ENCODE results near the gene C11orf42. TPM values are rescaled to one million over a fixed set of nuclear protein-coding genes. Genes with fewer than 3 reads are reported as not detected.

Gene C11orf42
- total RNA-seq, 1 donor from 2014 or later = not detected

DNA sequence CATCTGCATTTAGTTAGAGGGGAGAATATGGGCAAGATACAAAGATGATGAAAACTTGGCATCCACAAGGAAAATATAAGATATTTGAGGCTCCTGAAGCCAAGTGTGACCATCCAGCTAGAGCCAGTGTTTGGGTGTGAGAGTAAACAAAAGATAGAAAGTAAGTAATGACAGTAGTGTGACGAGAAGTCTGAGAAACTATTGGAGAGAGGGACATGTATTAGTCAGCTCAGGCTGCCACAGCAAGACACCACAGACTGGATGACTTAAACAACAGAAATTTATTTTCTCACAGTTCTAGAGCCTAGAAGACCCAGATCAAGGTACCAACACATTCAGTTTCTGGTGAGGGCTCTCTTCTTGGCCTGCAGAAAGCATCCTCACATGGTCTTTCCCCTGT, 47.8 kb downstream of the C11orf42 start:
- Histone ChIP-seq H3K4me1 (peaks cover 15% of the 10 kb centered on the region), H3K27ac (replicated peaks) (no peak overlapping the region), H3K27me3 (ENCODE audit: low read depth) (peaks cover 29% of the 10 kb centered on the region), H3K9me3 (replicated peaks) (no peaks in the 10 kb centered on the region), H3K36me3 (no peaks in the 10 kb centered on the region), H3K4me3 (no peak overlapping the region)
- TF ChIP-seq, protein P1, sequence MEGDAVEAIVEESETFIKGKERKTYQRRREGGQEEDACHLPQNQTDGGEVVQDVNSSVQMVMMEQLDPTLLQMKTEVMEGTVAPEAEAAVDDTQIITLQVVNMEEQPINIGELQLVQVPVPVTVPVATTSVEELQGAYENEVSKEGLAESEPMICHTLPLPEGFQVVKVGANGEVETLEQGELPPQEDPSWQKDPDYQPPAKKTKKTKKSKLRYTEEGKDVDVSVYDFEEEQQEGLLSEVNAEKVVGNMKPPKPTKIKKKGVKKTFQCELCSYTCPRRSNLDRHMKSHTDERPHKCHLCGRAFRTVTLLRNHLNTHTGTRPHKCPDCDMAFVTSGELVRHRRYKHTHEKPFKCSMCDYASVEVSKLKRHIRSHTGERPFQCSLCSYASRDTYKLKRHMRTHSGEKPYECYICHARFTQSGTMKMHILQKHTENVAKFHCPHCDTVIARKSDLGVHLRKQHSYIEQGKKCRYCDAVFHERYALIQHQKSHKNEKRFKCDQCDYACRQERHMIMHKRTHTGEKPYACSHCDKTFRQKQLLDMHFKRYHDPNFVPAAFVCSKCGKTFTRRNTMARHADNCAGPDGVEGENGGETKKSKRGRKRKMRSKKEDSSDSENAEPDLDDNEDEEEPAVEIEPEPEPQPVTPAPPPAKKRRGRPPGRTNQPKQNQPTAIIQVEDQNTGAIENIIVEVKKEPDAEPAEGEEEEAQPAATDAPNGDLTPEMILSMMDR (IDR thresholded peaks at IDR 0.05; ENCODE audit: borderline replicate concordance) = no peak
- intact Hi-C loops (cut with micrococcal nuclease) = loop anchor here (10.0 kb wide), 2 partner anchors 52 to 102 kb away; no protein-coding TSS in a partner anchor
- DNase-seq = no peak

DNA sequence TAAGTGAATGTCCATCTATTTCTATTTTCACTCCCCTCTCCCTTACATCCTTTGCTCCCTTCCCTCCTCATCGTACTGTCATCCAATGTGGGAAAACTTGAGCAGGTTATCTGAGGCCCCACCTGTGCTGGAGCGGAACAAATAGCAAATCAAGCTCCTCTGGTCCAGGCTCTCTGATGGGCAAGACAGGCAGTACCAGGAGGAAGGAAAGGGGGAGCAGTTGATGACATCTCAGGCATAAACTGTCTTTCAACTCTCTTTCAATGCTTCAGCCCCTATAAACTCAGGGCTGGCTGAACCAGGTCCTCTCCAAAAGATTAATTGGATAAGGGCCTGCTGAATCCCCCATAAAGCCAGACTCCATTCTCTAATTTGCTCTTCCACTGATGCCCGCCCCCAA, 52.8 kb downstream of the C11orf42 start:
- no peak overlapping the region for H3K4me3 ChIP-seq
- TF ChIP-seq, protein P1 (IDR thresholded peaks at IDR 0.05; ENCODE audit: borderline replicate concordance) = no peak
- intact Hi-C loops (cut with micrococcal nuclease) = loop anchor here (10.0 kb wide), 2 partner anchors 47 to 97 kb away; no protein-coding TSS in a partner anchor

DNA sequence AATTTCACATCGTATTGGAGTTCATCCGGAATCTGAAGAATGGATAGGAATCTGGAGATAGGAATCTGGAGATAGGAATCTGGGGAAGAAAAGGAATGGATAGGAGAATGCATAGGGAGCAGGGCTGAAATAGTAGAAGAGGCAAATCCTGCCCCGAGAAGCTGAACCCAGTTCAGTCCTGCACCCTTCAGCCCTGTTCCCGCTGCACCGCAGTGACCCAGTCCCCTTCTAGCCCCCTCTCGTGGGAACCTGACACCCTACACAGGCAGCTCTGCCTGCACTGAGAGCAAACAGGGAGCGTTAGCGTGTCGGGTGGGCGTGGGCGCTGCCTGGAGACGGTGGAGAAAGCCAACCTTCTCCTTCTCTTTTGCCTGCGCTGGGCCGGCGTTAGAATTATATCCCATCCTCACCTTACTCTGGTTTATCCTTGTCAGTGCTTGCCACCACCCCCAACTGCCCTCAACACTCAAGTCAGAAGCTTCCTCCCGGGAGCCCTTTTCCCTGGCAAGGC, 53.3 kb downstream of the C11orf42 start:
- TF ChIP-seq, protein P1 (IDR thresholded peaks at IDR 0.05; ENCODE audit: borderline replicate concordance) = no peak
- no peak for DNase-seq
- Histone ChIP-seq H3K4me1 (peaks cover 13% of the 10 kb centered on the region), H3K36me3 (no peaks in the 10 kb centered on the region), H3K27ac (replicated peaks) (no peak overlapping the region), H3K27me3 (ENCODE audit: low read depth) (peaks cover 65% of the 10 kb centered on the region), H3K4me3 (peak overlapping the region; percentile 63), H3K9me3 (replicated peaks) (no peaks in the 10 kb centered on the region)
- intact Hi-C loops (cut with micrococcal nuclease) = loop anchor here (10.0 kb wide), 2 partner anchors 46 to 96 kb away; no protein-coding TSS in a partner anchor

More for the DNA sequence above, 52.8 kb downstream of the C11orf42 start:
- H3K27ac ChIP-seq (replicated peaks) = no peak overlapping the region
- H3K36me3 ChIP-seq = no peaks in the 10 kb centered on the region
- H3K9me3 ChIP-seq (replicated peaks) = no peaks in the 10 kb centered on the region
- DNase-seq = no peak
- peaks cover 65% of the 10 kb centered on the region for H3K27me3 ChIP-seq (ENCODE audit: low read depth)
- peaks cover 13% of the 10 kb centered on the region for H3K4me1 ChIP-seq

DNA sequence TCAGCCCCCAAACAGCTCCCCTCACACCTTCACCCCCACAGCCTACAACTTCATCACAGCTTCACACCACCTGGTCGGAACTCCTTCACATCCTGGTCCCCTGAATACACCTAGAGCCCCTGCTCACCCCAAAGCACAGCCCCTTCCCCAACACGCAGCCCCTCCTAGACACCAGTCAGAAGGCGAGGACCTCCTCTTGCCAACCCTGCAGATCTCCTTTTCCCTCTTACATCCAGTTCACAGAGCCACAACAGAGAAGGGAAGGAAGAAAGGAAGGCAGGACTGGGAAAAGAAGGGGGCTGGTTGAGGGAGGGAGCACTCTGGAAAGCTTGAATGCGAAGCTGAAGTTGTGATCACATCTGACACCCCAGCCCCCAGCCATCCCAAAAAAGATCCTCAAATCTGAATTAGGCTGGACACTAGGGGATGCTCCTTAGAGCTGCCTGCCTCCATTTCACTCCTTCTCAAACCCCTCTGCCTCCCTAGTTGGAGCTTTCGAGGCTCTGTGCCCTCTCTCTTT, 54.9 kb downstream of the C11orf42 start:
- H3K36me3 ChIP-seq = no peaks in the 10 kb centered on the region
- H3K9me3 ChIP-seq (replicated peaks) = no peaks in the 10 kb centered on the region
- H3K4me1 ChIP-seq = peaks cover 13% of the 10 kb centered on the region
- intact Hi-C loops (cut with micrococcal nuclease) = no loop called here
- TF ChIP-seq, protein P1 (IDR thresholded peaks at IDR 0.05; ENCODE audit: borderline replicate concordance) = no peak
- H3K27me3 ChIP-seq (ENCODE audit: low read depth) = peaks cover 65% of the 10 kb centered on the region
- DNase-seq = no peak
- H3K4me3 ChIP-seq = no peak overlapping the region
- no peak overlapping the region for H3K27ac ChIP-seq (replicated peaks)

Other genes starting within 250 kb of the C11orf42 start
- gene OR56A5, start 237.1 kb upstream of the C11orf42 start, total RNA-seq = not detected
- not detected for gene OR52L1, start 218.6 kb upstream of the C11orf42 start, total RNA-seq
- gene OR56A4, start 198.6 kb upstream of the C11orf42 start, total RNA-seq = not detected
- gene OR56A1, start 174.8 kb upstream of the C11orf42 start, total RNA-seq = not detected
- gene OR56B4, start 97.9 kb upstream of the C11orf42 start, total RNA-seq = not detected
- gene OR52B2, start 35.2 kb upstream of the C11orf42 start, total RNA-seq = not detected
- not detected for gene OR52W1, start 6.3 kb upstream of the C11orf42 start, total RNA-seq
- gene FHIP1B, start 29.1 kb downstream of the C11orf42 start, total RNA-seq = 12.2 TPM
- gene CNGA4, start 33.5 kb downstream of the C11orf42 start, total RNA-seq = not detected
- gene CCKBR, start 54.3 kb downstream of the C11orf42 start, total RNA-seq = not detected
- gene CAVIN3, start 114.9 kb downstream of the C11orf42 start, total RNA-seq = 37.1 TPM
- 49.7 TPM for gene SMPD1, start 184.9 kb downstream of the C11orf42 start, total RNA-seq
- gene APBB1, start 213.5 kb downstream of the C11orf42 start, total RNA-seq = 75.5 TPM
- gene HPX, start 235.4 kb downstream of the C11orf42 start, total RNA-seq = 0.44 TPM